ENCODE results near the gene CDC14A.

GRCh38 chr1:100350787-100351094 lies 1.6 kb upstream of the CDC14A start:
- no peak for TF ChIP-seq EZH2 (IDR thresholded peaks at IDR 0.05; ENCODE audit: borderline replicate concordance, low read length)
- TF ChIP-seq, protein P1, sequence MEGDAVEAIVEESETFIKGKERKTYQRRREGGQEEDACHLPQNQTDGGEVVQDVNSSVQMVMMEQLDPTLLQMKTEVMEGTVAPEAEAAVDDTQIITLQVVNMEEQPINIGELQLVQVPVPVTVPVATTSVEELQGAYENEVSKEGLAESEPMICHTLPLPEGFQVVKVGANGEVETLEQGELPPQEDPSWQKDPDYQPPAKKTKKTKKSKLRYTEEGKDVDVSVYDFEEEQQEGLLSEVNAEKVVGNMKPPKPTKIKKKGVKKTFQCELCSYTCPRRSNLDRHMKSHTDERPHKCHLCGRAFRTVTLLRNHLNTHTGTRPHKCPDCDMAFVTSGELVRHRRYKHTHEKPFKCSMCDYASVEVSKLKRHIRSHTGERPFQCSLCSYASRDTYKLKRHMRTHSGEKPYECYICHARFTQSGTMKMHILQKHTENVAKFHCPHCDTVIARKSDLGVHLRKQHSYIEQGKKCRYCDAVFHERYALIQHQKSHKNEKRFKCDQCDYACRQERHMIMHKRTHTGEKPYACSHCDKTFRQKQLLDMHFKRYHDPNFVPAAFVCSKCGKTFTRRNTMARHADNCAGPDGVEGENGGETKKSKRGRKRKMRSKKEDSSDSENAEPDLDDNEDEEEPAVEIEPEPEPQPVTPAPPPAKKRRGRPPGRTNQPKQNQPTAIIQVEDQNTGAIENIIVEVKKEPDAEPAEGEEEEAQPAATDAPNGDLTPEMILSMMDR (IDR thresholded peaks at IDR 0.05; ENCODE audit: low read length), result no peak
